GM21423 (cell line): ENCODE results near the gene RNF217.
"Not testable (repeated sequence)": the region's sequence is repeated elsewhere in the genome, so short reads cannot be mapped to it uniquely, and the experiment has no call there.

ENCODE experiments used
- ATAC-seq: cut with Tn5 transposase; IDR thresholded peaks from one replicate; pipeline ENCODE4 v1.9.1; 2021; ENCODE audit warnings: mild to moderate bottlenecking, moderate library complexity; ENCODE audit not compliant: unreplicated experiment

Gene RNF217

DNA sequence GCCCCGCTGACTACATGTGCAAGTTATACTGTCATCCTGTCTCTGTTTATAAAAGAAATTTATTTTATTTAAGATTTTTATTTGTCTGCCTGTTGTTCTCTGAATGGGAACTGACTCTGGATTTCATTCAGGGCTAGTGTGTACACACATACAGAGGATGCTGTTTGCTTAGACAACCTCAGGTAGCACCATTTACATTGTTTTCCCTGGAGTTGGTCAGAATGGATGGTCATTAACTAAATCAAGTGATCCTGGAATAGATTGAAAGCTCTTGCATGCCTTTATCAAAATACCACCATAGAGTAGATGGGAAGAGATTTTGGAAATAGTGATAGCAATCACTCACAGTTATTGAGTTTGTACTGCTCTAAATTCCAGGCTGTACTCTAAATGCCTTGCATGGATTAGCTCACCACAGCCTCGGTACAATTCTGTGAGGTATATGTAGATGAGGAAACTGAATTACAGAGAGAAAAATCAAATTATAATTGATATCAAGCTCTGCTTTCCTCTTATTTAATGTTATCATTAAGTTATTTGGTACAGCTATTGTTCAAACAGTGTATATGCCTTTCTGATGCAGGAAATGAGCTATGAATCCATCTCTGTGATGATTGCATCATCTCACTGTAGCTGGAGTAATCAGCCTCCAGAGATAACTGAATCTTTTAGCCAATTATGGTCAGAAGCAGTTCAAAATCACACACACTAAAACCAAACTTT is 51.9 kb downstream of the RNF217 start:
- ATAC-seq = no peak

DNA sequence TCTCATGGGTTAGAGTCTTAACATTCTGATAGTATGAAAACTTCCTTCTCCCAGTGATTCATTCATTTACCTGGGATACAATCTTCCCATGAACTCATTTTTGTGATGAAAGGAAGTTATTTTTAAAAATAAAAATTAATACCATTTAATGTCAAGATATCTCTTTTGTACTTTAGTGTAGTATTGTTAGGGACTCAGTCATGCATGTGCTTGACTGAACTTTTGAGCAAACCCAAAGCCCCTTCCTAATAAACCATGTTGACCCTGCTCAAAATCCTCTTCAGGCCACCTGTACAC is 52.4 kb downstream of the RNF217 start:
- ATAC-seq = no peak

DNA sequence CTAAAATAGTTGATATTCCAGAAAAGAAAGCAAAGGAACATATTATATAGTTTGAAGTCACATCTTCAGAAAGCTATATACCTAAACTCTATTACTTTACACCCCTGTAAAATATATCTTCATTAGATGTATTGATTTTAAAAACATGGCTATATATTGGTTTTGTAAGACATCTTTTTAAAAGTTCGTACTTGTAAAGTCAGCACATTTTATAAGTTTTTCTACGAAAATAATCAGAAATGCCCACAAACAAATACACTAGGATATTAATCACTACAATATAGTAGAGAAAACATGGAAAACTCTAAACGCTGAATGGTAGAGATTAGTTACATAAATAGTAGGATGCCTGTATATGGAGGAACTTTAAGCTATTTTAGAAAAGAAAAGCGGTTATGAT is 52.9 kb downstream of the RNF217 start:
- no peak for ATAC-seq

DNA sequence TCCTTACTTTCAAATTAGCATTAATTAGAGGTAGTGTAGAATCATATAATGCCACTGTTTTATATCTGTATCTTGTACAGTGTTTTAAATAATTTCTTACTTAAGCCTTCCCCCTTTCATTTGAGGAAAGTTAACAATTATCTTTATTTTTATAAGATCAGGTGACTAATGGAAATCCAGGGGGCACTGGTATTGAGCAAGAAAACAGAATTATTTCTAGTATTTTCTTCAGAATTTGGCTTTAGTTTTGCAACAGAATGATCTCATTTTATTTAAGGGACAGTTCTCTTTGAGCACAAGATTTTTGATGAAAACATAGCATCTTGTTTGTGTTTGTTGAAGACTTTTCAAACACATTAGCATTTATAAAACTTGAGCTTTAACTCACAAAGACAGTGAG is 55.9 kb downstream of the RNF217 start:
- no peak for ATAC-seq

DNA sequence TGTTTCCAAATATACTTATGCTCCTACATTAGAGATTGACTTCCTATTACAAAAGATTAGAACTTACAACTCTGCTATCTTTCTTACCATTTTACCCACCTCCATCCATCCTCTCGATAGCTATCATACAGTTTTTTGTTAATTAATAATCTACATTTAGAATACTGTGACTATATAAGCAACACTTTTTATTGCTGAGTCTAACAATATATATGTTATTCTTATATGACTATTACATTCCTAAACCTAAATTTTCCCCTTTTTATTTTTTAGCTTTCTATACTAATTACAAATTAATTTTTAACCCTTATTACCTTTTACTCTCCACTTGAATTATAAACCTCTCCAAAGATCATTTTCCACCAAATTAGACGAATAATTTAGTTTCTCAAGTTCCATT is 57.0 kb downstream of the RNF217 start:
- ATAC-seq = no peak

DNA sequence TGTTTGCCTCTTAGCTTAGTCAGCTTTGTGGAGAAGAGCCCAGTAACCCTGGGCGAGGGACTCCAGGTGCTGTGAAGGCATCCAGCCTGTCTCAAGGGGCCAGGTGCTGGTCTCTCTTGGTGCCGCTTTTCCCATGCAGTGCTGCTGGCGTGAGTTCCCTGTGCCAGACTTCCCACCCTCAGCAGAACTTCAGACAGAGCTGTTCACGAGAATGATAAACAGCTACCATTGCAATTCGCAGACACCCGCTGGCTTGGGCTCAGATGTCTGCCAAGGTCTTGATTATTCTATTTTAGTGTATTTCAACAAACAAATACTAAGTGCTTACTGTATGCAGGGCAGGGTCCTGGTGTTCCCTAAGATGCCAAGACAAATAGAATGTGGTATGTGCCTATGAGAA is 57.7 kb downstream of the RNF217 start:
- no peak for ATAC-seq

DNA sequence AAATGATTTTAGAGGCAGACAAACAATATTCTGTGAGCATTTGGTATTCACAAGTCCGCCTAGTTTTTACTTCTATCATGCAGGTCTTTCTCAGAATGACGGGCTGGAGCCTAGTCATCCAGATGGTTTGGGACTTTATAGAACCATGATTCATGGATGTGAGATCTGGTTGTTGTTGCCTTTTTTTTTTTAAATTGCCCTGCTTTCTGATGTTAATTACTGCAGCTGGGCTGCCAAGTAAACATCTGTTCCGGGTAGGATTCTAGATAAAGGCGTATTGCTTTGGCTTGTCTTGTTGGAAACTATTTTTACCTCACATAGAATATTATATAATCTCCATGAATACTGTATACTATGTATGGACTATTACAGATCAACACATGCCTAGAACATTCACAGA is 58.1 kb downstream of the RNF217 start:
- no peak for ATAC-seq

DNA sequence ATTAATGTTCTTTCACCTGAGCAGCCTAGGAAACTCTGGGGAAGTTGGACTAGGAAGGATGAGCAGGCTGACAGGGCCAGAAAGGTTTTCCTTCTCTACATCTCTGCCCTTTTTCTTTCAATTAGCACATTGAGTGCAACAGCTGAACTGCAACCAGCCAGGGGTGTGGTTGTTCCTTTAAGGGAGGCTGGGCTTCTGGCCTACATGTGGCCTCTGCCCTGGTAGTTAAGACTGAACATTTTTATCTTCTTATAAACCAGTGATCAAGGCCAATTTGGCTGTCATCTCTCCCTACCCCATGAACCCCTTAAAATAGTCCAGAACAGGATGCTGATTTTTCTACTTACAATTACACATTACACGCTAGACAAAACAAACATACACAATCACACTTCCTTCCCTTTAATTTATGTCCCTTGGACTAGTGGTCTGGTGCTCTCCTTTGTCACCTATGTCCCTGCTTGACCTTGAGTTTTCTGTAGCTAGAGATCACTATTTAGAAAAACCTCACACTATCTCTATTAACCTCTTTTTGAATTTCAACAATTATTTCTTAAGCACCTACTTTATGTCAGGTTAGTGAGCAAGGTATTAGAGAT is 60.3 kb downstream of the RNF217 start:
- no peak for ATAC-seq

DNA sequence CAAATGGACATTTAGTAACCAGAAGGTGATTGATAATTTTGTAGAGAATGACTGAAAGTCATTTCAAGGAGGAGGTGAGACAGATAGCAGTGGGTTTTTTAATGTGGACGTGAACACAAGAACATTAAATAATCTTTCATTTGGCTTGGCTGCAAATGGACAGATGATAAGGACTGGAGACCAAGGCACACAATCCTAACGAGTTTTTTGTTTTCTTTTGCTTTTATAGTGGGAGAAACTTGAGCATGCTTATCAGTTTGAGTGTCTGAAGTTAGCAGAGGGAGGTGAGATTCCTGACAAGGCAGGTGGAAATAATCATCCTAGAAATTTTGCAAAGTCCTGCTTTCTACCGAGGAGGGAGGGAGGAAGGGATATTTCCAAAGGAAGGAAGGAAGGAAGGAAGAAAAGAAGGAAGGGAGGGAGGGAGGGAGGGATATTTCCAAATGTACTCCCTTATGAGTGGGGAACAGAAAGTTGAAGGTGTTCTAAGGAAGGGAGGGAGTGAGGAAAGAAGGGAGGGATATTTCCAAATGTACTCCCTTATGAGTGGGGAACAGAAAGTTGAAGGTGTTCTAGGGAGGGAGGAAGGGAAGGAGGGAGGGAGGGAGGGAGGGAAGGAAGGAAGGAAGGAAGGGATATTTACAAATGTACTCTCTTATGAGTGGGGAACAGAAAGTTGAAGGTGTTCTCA is 63.1 kb downstream of the RNF217 start:
- no peak for ATAC-seq

DNA sequence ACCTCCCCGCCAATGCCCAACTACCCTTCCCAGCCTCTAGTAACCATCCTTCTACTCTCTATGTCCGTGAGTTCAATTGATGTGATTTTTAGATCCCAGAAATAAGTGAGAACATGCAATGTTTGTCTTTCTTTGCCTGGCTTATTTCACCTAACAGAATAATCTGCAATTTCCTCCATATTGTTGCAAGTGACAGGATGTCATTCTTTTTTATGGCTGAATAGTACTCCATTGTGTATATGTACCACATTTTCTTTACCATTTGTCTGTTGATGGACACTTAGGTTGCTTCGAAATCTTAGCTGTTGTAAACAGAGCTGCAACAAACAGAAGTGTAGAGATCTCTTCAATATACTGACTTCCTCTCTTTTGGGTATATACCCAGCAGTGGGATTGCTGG is 65.0 kb downstream of the RNF217 start:
- ATAC-seq = no peak

DNA sequence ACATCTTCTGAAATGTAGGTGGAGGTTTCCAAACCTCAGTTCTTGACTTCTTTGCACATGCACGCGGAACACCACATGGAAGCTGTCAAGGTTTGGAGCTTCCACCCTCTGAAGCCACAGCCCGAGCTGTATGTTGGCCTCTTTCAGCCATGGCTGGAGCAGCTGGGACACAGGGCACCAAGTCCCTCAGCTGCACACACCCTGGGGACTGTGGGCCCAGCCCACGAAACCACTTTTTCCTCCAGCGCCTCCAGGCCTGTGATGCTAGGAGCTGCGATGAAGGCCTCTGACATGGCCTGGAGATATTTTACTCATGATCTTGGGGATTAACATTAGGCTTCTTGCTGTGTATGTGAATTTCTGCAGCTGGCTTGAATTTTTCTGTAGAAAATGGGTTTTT is 68.7 kb downstream of the RNF217 start:
- ATAC-seq = no peak

DNA sequence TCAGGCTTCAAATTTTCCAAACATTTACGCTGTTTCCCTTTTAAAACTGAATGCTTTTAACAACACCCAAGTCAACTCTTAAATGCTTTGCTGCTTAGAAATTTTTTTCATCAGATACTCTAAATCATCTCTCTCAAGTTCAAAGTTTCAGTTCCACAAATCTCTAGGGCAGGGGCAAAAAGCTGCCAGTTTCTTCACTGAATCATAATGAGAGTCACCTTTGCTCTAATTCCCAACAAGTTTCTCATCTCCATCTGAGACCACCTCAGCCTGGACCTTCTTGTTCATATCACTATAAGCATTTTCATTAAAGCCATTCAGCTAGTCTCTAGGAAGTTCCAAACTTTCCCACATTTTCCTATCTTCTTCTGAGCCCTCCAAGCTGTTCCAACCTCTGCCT is 69.1 kb downstream of the RNF217 start:
- no peak for ATAC-seq

DNA sequence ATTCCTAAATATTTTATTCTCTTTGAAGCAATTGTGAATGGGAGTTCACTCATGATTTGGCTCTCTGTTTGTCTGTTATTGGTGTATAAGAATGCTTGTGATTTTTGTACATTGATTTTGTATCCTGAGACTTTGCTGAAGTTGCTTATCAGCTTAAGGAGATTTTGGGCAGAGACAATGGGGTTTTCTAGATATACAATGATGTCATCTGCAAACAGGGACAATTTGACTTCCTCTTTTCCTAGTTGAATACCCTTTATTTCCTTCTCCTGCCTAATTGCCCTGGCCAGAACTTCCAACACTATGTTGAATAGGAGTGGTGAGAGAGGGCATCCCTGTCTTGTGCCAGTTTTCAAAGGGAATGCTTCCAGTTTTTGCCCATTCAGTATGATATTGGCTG is 72.7 kb downstream of the RNF217 start:
- not testable (repeated sequence) for ATAC-seq

DNA sequence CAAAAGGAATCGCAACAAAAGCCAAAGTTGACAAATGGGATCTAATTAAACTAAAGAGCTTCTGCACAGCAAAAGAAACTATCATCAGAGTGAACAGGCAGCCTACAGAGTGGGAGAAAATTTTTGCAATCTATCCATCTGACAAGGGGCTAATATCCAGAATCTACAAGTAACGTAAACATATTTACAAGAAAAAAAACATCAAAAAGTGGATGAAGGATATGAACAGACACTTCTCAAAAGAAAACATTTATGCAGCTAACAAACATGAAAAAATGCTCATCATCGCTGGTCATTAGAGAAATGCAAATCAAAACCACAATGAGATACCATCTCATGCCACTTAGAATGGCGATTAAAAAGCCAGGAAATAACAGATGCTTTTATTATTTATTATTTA is 74.2 kb downstream of the RNF217 start:
- not testable (repeated sequence) for ATAC-seq

DNA sequence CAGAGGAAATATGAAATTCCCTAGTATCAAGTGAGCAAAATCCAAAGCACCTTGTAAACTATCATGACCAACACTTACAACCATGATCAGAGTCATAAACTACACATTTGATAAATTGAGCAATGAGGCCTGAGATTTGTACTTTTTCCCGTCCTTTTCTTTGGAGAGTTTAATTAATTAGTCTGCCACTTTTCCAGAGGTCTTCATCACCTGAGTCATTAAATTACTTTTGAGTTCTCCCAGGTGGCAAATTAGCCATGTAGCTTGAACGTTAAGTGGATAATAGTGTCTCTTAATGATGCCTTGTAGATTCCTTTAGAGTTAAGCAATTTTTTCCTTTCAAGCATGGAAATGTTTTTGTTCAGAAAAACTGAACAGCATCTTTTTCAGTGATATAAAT is 75.6 kb downstream of the RNF217 start:
- ATAC-seq = no peak

DNA sequence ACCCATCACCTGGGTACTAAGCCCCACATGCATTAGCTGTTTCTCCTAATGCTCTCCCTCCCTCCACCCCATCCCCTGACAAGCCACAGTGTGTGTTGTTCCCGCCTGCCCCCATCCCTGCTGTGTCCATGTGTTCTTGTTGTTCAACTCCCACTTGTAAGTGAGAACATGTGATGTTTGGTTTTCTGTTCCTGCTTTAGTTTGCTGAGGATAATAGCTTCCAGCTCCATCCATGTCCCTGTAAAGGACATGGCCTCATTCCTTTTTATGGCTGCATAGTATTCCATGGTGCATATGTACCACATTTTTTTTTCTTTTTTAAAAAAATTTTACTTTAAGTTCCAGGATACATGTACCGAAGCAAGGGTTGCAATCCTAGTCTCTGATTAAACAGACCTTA is 76.7 kb downstream of the RNF217 start:
- no peak for ATAC-seq

DNA sequence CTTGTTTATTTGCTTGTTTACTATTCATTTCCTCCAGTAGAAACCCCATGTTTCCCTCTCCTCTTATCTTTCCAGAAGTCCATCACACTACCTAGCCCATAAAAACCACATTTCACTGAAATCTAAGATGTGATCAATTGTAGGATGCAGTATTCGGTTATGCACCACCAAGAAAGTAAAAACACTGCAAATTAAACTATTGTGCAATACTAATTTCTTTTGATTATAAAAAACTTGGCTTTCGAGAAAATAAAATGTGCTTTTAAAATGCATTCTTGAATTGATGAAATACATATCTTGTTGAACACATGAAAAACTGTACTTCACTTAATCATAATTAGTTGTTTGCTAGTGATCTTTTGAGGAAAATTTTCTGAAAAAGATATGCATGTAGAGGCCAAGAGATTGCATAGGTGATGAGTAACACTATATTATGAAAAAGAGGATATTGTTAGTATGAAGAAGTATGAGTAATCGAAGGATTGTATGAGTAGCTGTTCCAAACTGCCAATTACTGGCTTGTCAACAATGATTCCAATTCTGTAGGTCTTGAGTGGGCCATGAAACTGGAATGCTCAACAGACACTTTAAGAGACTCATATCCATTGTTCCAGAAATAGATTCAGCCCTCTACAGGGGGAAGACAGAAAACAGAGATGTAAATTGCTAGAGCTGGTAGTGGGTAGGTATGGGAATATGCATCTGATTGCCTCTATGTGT is 79.7 kb downstream of the RNF217 start:
- ATAC-seq = no peak

DNA sequence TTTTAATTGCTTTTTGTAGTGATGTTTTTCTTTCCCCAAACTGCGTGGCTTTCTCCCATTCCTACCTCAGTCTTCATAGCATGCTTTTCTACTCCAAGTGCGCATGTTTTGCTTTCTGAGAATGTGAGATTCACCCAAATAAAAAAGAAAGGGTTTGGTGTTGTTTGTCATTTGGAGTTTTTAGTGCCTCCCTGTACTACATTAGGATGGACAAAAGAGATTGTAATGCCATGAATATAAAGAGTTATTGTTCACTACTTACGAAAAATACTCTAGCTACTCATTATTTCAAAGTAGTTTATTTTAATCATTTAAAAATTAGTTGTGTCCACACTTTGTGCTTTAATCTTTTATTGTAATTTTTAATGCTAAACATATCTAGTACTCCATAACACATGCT is 81.8 kb downstream of the RNF217 start:
- ATAC-seq = no peak

DNA sequence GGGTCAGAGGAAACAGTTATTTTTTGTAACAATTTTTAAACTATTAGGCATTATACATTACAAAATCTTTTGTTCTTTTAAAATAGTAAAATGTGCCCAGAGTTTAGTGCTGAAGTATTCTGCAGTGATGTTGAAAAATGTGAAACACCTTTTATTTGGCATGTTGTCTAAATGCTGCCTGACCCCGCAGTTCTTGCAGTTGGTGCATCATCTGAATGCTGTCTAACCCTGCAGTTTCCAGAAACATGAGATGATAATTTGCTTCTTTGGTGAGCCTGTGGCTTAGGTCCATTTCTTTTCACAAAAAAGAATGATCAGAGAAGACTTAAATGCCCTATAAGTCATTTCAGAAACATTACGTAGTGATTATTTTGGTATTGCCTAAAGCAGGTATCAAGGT is 82.4 kb downstream of the RNF217 start:
- no peak for ATAC-seq

DNA sequence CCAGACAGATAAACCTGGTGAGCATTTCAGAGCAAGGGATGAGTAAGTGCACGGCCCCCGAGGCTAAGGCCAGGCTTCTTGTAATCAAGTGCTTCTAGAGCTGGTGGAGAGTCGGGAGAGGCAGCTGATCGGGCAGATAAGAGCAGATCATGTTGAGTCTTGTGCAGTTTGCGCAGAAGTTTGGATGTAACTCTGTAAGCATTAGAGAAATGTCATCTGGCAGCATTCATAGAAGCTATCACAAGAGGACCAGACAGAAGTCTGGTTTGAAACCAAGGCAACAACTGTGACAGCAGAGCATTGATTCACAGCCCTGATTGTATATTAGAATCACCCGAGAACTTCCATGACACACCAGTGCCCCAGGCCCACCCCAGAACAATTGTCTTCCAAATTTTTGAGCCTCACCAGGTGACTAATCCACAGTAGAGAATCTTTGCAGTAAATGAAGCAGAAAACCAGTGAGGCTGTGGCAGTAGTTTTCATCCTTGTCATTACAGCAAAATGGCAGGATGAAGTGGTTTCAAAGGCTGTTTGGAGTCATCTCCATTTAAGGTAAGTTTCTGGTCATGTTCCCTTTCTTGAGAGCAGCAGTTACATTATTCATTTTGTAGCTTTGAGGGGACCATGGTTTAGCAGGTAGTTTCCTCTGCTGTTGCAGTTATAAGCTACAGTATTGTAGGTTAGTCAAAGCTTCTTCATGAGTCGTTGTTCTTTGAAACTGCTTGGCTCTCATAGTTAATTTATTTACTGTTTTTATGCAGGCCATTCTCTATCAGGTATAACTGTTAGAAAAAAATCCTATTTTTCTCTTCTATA is 84.1 kb downstream of the RNF217 start:
- no peak for ATAC-seq

DNA sequence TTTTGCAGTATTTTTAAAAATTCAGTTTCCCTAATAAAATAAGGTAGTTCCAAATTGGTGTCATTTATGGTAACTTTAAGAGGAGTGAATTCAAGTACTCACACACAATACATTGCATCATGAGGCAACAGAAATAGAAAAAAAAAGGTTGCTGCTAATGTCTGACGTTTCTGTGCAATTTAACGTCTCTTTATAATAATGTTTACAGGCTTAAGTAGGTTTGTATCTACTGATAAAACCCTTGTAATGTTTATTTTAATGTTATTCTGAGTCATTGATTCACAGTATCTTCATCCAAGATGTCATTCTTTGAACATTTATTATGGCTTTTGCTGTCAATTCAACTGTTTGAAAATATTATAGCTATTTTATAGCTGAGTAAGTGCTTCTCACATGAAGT is 86.0 kb downstream of the RNF217 start:
- ATAC-seq = no peak
